ENCODE results near the gene NCOA5. TPM values are rescaled to one million over a fixed set of nuclear protein-coding genes. Genes with fewer than 3 reads are reported as not detected.

The NCOA5 gene
- total RNA-seq, 1 experiment from 2014 or later: 30.0 TPM

- DNase-seq (ENCODE audit: low read depth): no peak
Observed at GRCh38 chr20:46043556-46043955, 46.2 kb downstream of the NCOA5 start.

GRCh38 chr20:46040902-46041535, 48.7 kb downstream of the NCOA5 start:
- peak; percentile 41 for DNase-seq (ENCODE audit: low read depth)

GRCh38 chr20:46037036-46037435, 52.7 kb downstream of the NCOA5 start:
- no peak for DNase-seq (ENCODE audit: low read depth)

GRCh38 chr20:46036370-46036769, 53.4 kb downstream of the NCOA5 start:
- no peak for DNase-seq (ENCODE audit: low read depth)

- no peak for DNase-seq (ENCODE audit: low read depth)
Observed at GRCh38 chr20:46035713-46036112, 54.0 kb downstream of the NCOA5 start.

GRCh38 chr20:46035253-46035652, 54.5 kb downstream of the NCOA5 start:
- DNase-seq (ENCODE audit: low read depth): no peak

GRCh38 chr20:46034039-46034438, 55.7 kb downstream of the NCOA5 start:
- DNase-seq (ENCODE audit: low read depth): no peak

- DNase-seq (ENCODE audit: low read depth): no peak
Observed at GRCh38 chr20:46031701-46032254, 58.0 kb downstream of the NCOA5 start.

GRCh38 chr20:46031014-46031569, 58.7 kb downstream of the NCOA5 start:
- DNase-seq (ENCODE audit: low read depth): no peak

GRCh38 chr20:46030284-46031013, 59.3 kb downstream of the NCOA5 start:
- DNase-seq (ENCODE audit: low read depth): no peak

- DNase-seq (ENCODE audit: low read depth): no peak
Observed at GRCh38 chr20:46028772-46029371, 60.9 kb downstream of the NCOA5 start, which contains the start of gene SLC12A5. SLC12A5 (plus strand) TSS chr20:46029215; CDS start chr20:46029345, 130 bp downstream.

GRCh38 chr20:46028110-46028509, 61.7 kb downstream of the NCOA5 start:
- DNase-seq (ENCODE audit: low read depth): no peak

- DNase-seq (ENCODE audit: low read depth): peak; percentile 60
Observed at GRCh38 chr20:46027245-46027853, 62.4 kb downstream of the NCOA5 start.

- no peak for DNase-seq (ENCODE audit: low read depth)
Observed at GRCh38 chr20:46025376-46025783, 64.4 kb downstream of the NCOA5 start.

- peak; percentile 25 for DNase-seq (ENCODE audit: low read depth)
Observed at GRCh38 chr20:46023999-46024398, 65.8 kb downstream of the NCOA5 start.

- DNase-seq (ENCODE audit: low read depth): no peak
Observed at GRCh38 chr20:46023148-46023484, 66.6 kb downstream of the NCOA5 start.

GRCh38 chr20:46022411-46023147, 67.2 kb downstream of the NCOA5 start:
- DNase-seq (ENCODE audit: low read depth): no peak

- no peak for DNase-seq (ENCODE audit: low read depth)
Observed at GRCh38 chr20:46021361-46022359, 68.1 kb downstream of the NCOA5 start.

GRCh38 chr20:46020555-46020954, 69.2 kb downstream of the NCOA5 start:
- DNase-seq (ENCODE audit: low read depth): no peak

- DNase-seq (ENCODE audit: low read depth): no peak
Observed at GRCh38 chr20:46018611-46019010, 71.2 kb downstream of the NCOA5 start.
